ENCODE measurements around the gene TAF8. TPM values are rescaled to one million over a fixed set of nuclear protein-coding genes. Genes with fewer than 3 reads are reported as not detected.

The TAF8 gene
- total RNA-seq, 1 experiment from 2014 or later: 25.9 TPM

- no peak overlapping the region for H3K27ac ChIP-seq (ENCODE audit: low read length)
- no peaks in the 10 kb centered on the region for H3K27me3 ChIP-seq (ENCODE audit: low read length)
- H3K4me3 ChIP-seq (ENCODE audit: low read length): no peak overlapping the region
- no peak overlapping the region for H2AFZ ChIP-seq (ENCODE audit: low read length)
- no peak overlapping the region for H3K9ac ChIP-seq (ENCODE audit: low read length)
- H3K79me2 ChIP-seq (ENCODE audit: low read length): no peaks in the 10 kb centered on the region
- no peaks in the 10 kb centered on the region for H3K4me1 ChIP-seq (ENCODE audit: low read length)
- no peaks in the 10 kb centered on the region for H3K9me3 ChIP-seq (ENCODE audit: low read length)
- H4K20me1 ChIP-seq (ENCODE audit: insufficient read depth, low read depth, low read length): no peaks in the 10 kb centered on the region
- DNase-seq: no peak
- H3K36me3 ChIP-seq (ENCODE audit: insufficient read depth, low read length): no peaks in the 10 kb centered on the region
- H3K4me2 ChIP-seq (ENCODE audit: low read depth, low read length, poor library complexity, severe bottlenecking): no peak overlapping the region
- H3K9me2 ChIP-seq (replicated peaks; ENCODE audit: insufficient read depth, low read length): no peaks in the 10 kb centered on the region
Measured at GRCh38 chr6:42093582-42094329, 43.4 kb downstream of the TAF8 start.

- no peak overlapping the region for H2AFZ ChIP-seq (ENCODE audit: low read length)
- H3K27ac ChIP-seq (ENCODE audit: low read length): no peak overlapping the region
- H4K20me1 ChIP-seq (ENCODE audit: insufficient read depth, low read depth, low read length): no peaks in the 10 kb centered on the region
- DNase-seq: no peak
- no peaks in the 10 kb centered on the region for H3K79me2 ChIP-seq (ENCODE audit: low read length)
- no peaks in the 10 kb centered on the region for H3K4me1 ChIP-seq (ENCODE audit: low read length)
- no peaks in the 10 kb centered on the region for H3K36me3 ChIP-seq (ENCODE audit: insufficient read depth, low read length)
- no peak overlapping the region for H3K9ac ChIP-seq (ENCODE audit: low read length)
- no peak overlapping the region for H3K4me2 ChIP-seq (ENCODE audit: low read depth, low read length, poor library complexity, severe bottlenecking)
- H3K9me2 ChIP-seq (replicated peaks; ENCODE audit: insufficient read depth, low read length): no peaks in the 10 kb centered on the region
- no peaks in the 10 kb centered on the region for H3K27me3 ChIP-seq (ENCODE audit: low read length)
- no peaks in the 10 kb centered on the region for H3K9me3 ChIP-seq (ENCODE audit: low read length)
- H3K4me3 ChIP-seq (ENCODE audit: low read length): no peak overlapping the region
Measured at GRCh38 chr6:42095094-42095493, 44.8 kb downstream of the TAF8 start.

GRCh38 chr6:42095776-42096541, 45.6 kb downstream of the TAF8 start:
- Histone ChIP-seq H3K79me2 (ENCODE audit: low read length) (no peaks in the 10 kb centered on the region), H2AFZ (ENCODE audit: low read length) (no peak overlapping the region), H3K4me3 (ENCODE audit: low read length) (no peak overlapping the region)

GRCh38 chr6:42099340-42100028, 49.2 kb downstream of the TAF8 start:
- Histone ChIP-seq H3K79me2 (ENCODE audit: low read length) (no peaks in the 10 kb centered on the region), H3K27ac (ENCODE audit: low read length) (no peak overlapping the region), H2AFZ (ENCODE audit: low read length) (no peak overlapping the region), H4K20me1 (ENCODE audit: insufficient read depth, low read depth, low read length) (no peaks in the 10 kb centered on the region), H3K36me3 (ENCODE audit: insufficient read depth, low read length) (no peaks in the 10 kb centered on the region), H3K4me3 (ENCODE audit: low read length) (no peak overlapping the region), H3K4me1 (ENCODE audit: low read length) (peaks cover 12% of the 10 kb centered on the region), H3K9me2 (replicated peaks; ENCODE audit: insufficient read depth, low read length) (no peaks in the 10 kb centered on the region), H3K4me2 (ENCODE audit: low read depth, low read length, poor library complexity, severe bottlenecking) (no peak overlapping the region), H3K27me3 (ENCODE audit: low read length) (no peaks in the 10 kb centered on the region), H3K9me3 (ENCODE audit: low read length) (no peaks in the 10 kb centered on the region), H3K9ac (ENCODE audit: low read length) (no peak overlapping the region)
- DNase-seq: no peak

More at GRCh38 chr6:42095776-42096541, 45.6 kb downstream of the TAF8 start:
- H3K4me2 ChIP-seq (ENCODE audit: low read depth, low read length, poor library complexity, severe bottlenecking): no peak overlapping the region
- H3K4me1 ChIP-seq (ENCODE audit: low read length): no peaks in the 10 kb centered on the region
- no peaks in the 10 kb centered on the region for H4K20me1 ChIP-seq (ENCODE audit: insufficient read depth, low read depth, low read length)
- no peak for DNase-seq
- no peaks in the 10 kb centered on the region for H3K9me3 ChIP-seq (ENCODE audit: low read length)
- H3K9me2 ChIP-seq (replicated peaks; ENCODE audit: insufficient read depth, low read length): no peaks in the 10 kb centered on the region
- H3K36me3 ChIP-seq (ENCODE audit: insufficient read depth, low read length): no peaks in the 10 kb centered on the region
- no peak overlapping the region for H3K9ac ChIP-seq (ENCODE audit: low read length)
- H3K27me3 ChIP-seq (ENCODE audit: low read length): no peaks in the 10 kb centered on the region
- no peak overlapping the region for H3K27ac ChIP-seq (ENCODE audit: low read length)

DNA sequence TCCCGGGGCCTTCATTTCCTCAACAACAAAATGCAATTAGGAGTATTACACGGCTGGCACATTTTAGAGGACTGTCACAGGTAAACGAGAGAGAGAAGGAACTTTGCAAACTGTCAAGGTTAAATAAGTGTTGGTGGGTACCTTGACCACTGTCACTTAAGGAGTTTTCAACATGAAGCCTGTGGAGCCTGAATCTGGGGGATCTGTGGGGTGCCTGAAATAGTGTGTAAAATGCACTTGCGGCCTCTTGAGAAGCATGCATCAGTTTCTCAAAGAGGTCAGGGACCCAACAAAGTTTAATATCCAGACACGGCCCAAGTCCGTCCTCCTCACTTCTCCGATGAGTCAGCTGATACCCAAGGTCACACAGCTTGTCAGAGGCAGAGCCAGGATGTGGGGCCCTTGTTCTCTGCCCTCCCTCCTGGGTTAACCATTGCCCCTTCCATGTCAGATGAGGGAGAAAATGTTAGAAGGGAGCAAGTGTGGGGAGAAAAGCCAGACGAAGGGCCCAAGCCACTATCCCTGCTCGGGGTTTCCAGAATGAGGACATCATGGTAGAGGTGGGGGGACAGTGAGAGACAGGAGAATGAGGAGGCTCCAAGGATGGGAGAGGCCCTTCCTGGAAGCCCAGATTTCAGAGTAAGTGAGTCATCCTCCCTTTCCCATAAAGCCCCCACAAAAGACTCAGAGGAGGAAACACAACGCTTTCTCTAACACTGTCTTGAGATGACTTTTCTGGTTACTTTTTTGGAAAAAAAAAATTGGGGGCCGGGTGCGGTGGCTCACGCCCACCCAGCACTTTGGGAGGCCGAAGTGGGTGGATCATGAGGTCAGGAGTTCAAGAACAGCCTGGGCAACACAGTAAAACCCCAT, 49.9 kb downstream of the TAF8 start:
- H3K9me3 ChIP-seq (ENCODE audit: low read length): no peaks in the 10 kb centered on the region
- no peaks in the 10 kb centered on the region for H3K9me2 ChIP-seq (replicated peaks; ENCODE audit: insufficient read depth, low read length)
- H3K27ac ChIP-seq (ENCODE audit: low read length): no peak overlapping the region
- no peak overlapping the region for H3K9ac ChIP-seq (ENCODE audit: low read length)
- H3K4me3 ChIP-seq (ENCODE audit: low read length): no peak overlapping the region
- H3K4me2 ChIP-seq (ENCODE audit: low read depth, low read length, poor library complexity, severe bottlenecking): no peak overlapping the region
- H3K27me3 ChIP-seq (ENCODE audit: low read length): no peaks in the 10 kb centered on the region
- H2AFZ ChIP-seq (ENCODE audit: low read length): no peak overlapping the region
- H4K20me1 ChIP-seq (ENCODE audit: insufficient read depth, low read depth, low read length): no peaks in the 10 kb centered on the region
- no peaks in the 10 kb centered on the region for H3K36me3 ChIP-seq (ENCODE audit: insufficient read depth, low read length)
- peaks cover 17% of the 10 kb centered on the region for H3K4me1 ChIP-seq (ENCODE audit: low read length)
- H3K79me2 ChIP-seq (ENCODE audit: low read length): no peaks in the 10 kb centered on the region
- no peak for DNase-seq

DNA sequence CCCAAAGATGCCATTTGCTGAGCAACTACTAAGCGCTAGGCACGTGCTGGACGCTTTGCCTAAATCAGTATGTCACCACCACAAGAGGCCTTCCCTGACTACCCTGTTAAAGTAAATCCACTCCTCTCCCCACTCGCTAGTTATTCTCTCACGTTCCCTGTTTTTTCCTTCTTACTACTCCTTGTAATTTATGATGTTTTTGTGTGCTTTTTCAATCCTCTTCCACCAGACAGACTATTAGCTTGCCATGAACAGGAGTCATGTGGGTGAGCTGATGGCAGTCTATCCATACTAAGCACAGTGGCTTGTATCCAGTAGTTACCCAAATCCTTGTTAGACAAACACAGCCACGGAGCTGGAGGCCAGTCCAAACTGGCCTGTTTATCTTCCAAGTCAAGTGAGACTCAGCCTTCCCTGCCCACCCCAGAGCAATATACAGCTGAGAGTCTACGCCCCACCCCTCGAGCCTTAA, 50.9 kb downstream of the TAF8 start:
- Histone ChIP-seq H3K9me3 (ENCODE audit: low read length) (no peaks in the 10 kb centered on the region), H3K27me3 (ENCODE audit: low read length) (no peaks in the 10 kb centered on the region), H2AFZ (ENCODE audit: low read length) (no peak overlapping the region), H3K4me3 (ENCODE audit: low read length) (no peak overlapping the region), H3K9ac (ENCODE audit: low read length) (no peak overlapping the region), H3K4me1 (ENCODE audit: low read length) (peaks cover 17% of the 10 kb centered on the region), H3K36me3 (ENCODE audit: insufficient read depth, low read length) (no peaks in the 10 kb centered on the region), H3K79me2 (ENCODE audit: low read length) (no peaks in the 10 kb centered on the region), H4K20me1 (ENCODE audit: insufficient read depth, low read depth, low read length) (no peaks in the 10 kb centered on the region), H3K27ac (ENCODE audit: low read length) (no peak overlapping the region), H3K9me2 (replicated peaks; ENCODE audit: insufficient read depth, low read length) (no peaks in the 10 kb centered on the region), H3K4me2 (ENCODE audit: low read depth, low read length, poor library complexity, severe bottlenecking) (no peak overlapping the region)
- no peak for DNase-seq

DNA sequence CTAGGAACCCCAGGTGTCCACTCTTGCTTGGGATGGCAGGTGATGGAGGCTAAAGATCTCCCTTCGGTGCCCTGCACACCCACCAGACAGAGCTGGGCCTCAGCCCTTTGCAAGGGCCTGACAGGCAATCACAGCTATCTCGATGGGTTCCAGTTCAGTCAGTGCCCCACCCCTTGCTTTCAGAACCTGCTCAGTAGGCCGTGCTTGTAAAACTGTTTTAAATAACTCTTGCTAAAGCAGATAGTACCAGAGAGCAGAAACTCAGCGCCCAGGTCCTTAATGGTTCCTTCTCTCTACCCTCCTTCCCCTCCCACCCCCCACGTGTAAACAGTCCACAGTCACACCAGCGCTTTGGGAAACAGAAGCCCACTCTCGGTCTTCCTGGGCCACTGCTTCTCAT, 52.9 kb downstream of the TAF8 start:
- Histone ChIP-seq H3K4me1 (ENCODE audit: low read length) (peaks cover 17% of the 10 kb centered on the region), H3K4me2 (ENCODE audit: low read depth, low read length, poor library complexity, severe bottlenecking) (peak overlapping the region; percentile 80), H3K9ac (ENCODE audit: low read length) (peak overlapping the region; percentile 79)

More for the DNA sequence above, 52.9 kb downstream of the TAF8 start:
- DNase-seq: no peak
- H3K4me3 ChIP-seq (ENCODE audit: low read length): peak overlapping the region; percentile 71; the same call in 1 of the 2 replicates
- H3K9me3 ChIP-seq (ENCODE audit: low read length): no peaks in the 10 kb centered on the region
- H4K20me1 ChIP-seq (ENCODE audit: insufficient read depth, low read depth, low read length): no peaks in the 10 kb centered on the region
- H3K9me2 ChIP-seq (replicated peaks; ENCODE audit: insufficient read depth, low read length): no peaks in the 10 kb centered on the region
- no peaks in the 10 kb centered on the region for H3K79me2 ChIP-seq (ENCODE audit: low read length)
- H3K36me3 ChIP-seq (ENCODE audit: insufficient read depth, low read length): no peaks in the 10 kb centered on the region
- no peak overlapping the region for H3K27ac ChIP-seq (ENCODE audit: low read length)
- H2AFZ ChIP-seq (ENCODE audit: low read length): peak overlapping the region; percentile 97; the same call in 1 of the 2 replicates
- H3K27me3 ChIP-seq (ENCODE audit: low read length): no peaks in the 10 kb centered on the region
